HEK293 (cell line): ENCODE results near the gene PHETA2.

Experiments used
- CTCF ChIA-PET: fragments of 350-600 bp; formaldehyde crosslinking; extraction: SDS; loops from one replicate; lab custom pipeline; 2021; ENCODE audit warnings: antibody characterized with exemption; lab: Yijun Ruan, JAX
- POLR2A ChIA-PET: fragments of 300-600 bp; formaldehyde crosslinking; extraction: SDS; loops from one replicate; lab custom pipeline; 2020; ENCODE audit warnings: antibody characterized with exemption, inconsistent platforms; lab: Yijun Ruan, JAX
- H3K27ac ChIP-seq: fragments of 200-500 bp; sonication (Bioruptor generic); 2 replicates; pipeline ENCODE4 v1.5.1; 2014; ENCODE audit warnings: low read depth, low read length, control low read depth, inconsistent platforms; ENCODE audit errors: extremely low read depth
- H3K36me3 ChIP-seq, 2 experiments: fragments of 200-500 bp in 1 of 2; sonication (Bioruptor generic) in 1 of 2; 1 replicate in 1 of 2; 2 replicates in 1 of 2; pipeline ENCODE4 v1.5.1; 2014 to 2017; ENCODE audit warnings: inconsistent platforms in 2 of 2, low read length in 2 of 2; ENCODE audit not compliant: control insufficient read depth in 2 of 2, insufficient read depth in 1 of 2
- H3K4me1 ChIP-seq: fragments of 200-500 bp; sonication (Bioruptor generic); 2 replicates; pipeline ENCODE4 v1.5.1; 2014; ENCODE audit warnings: mild to moderate bottlenecking, low read length, inconsistent platforms; ENCODE audit not compliant: control insufficient read depth, insufficient read depth
- H3K4me3 ChIP-seq: 2 replicates; pipeline ENCODE4 v1.5.1; 2011; ENCODE audit warnings: low read depth, mild to moderate bottlenecking, control low read depth, low read length, moderate library complexity
- H3K9me3 ChIP-seq: fragments of 200-500 bp; sonication (Bioruptor generic); 2 replicates; pipeline ENCODE4 v1.5.1; 2014; ENCODE audit warnings: low read depth, low read length, inconsistent platforms; ENCODE audit not compliant: control insufficient read depth, insufficient read depth
- CTCF ChIP-seq: fragments of 450-650 bp; formaldehyde crosslinking; IDR thresholded peaks from 2 replicates; pipeline ENCODE4 v1.5.1; 2016; ENCODE audit warnings: missing biosample characterization, missing genetic modification characterization
- GLIS2 ChIP-seq: fragments of 450-650 bp; formaldehyde crosslinking; IDR thresholded peaks from 2 replicates; pipeline ENCODE4 v1.5.1; 2016; ENCODE audit warnings: missing biosample characterization, missing genetic modification characterization
- ZBTB1 ChIP-seq: fragments of 450-650 bp; formaldehyde crosslinking; IDR thresholded peaks from 2 replicates; pipeline ENCODE4 v1.5.1; 2016; ENCODE audit warnings: missing biosample characterization, missing genetic modification characterization
- ZBTB20 ChIP-seq: fragments of 450-650 bp; formaldehyde crosslinking; IDR thresholded peaks from 2 replicates; pipeline ENCODE4 v1.5.1; 2016; ENCODE audit warnings: missing biosample characterization, missing genetic modification characterization
- ZBTB48 ChIP-seq: fragments of 450-650 bp; formaldehyde crosslinking; IDR thresholded peaks from 2 replicates; pipeline ENCODE4 v1.5.1; 2016; ENCODE audit warnings: missing biosample characterization, missing genetic modification characterization
- ZBTB49 ChIP-seq: fragments of 450-650 bp; formaldehyde crosslinking; IDR thresholded peaks from 2 replicates; pipeline ENCODE4 v1.5.1; 2016; ENCODE audit warnings: missing biosample characterization, missing genetic modification characterization, low read depth
- ZBTB6 ChIP-seq: fragments of 450-650 bp; formaldehyde crosslinking; IDR thresholded peaks from 2 replicates; pipeline ENCODE4 v1.5.1; 2017; ENCODE audit warnings: missing biosample characterization, missing genetic modification characterization
- ZFHX2 ChIP-seq: fragments of 450-650 bp; formaldehyde crosslinking; conservative IDR thresholded peaks from 2 replicates; pipeline ENCODE4 v1.5.1; 2016; ENCODE audit warnings: missing biosample characterization, missing genetic modification characterization
- ZNF18 ChIP-seq: fragments of 450-650 bp; formaldehyde crosslinking; IDR thresholded peaks from 2 replicates; pipeline ENCODE4 v1.5.1; 2016; ENCODE audit warnings: missing biosample characterization, missing genetic modification characterization
- ZNF37A ChIP-seq: fragments of 450-650 bp; IDR thresholded peaks from 2 replicates; pipeline ENCODE4 v1.5.1; 2018; ENCODE audit warnings: missing biosample characterization, missing genetic modification characterization
- ZNF514 ChIP-seq: fragments of 450-650 bp; formaldehyde crosslinking; IDR thresholded peaks from 2 replicates; pipeline ENCODE4 v1.5.1; 2016; ENCODE audit warnings: missing biosample characterization, missing genetic modification characterization
- ZNF830 ChIP-seq: fragments of 450-650 bp; IDR thresholded peaks from 2 replicates; pipeline ENCODE4 v1.5.0; 2018; ENCODE audit warnings: missing biosample characterization, missing genetic modification characterization, low read depth, mild to moderate bottlenecking, moderate library complexity
- TF ChIP-seq, protein P1 (sequence below): IDR thresholded peaks from 2 replicates; pipeline ENCODE4 v1.6.1; 2011; ENCODE audit warnings: mild to moderate bottlenecking, low read depth, low read length, borderline replicate concordance

Gene PHETA2

DNA sequence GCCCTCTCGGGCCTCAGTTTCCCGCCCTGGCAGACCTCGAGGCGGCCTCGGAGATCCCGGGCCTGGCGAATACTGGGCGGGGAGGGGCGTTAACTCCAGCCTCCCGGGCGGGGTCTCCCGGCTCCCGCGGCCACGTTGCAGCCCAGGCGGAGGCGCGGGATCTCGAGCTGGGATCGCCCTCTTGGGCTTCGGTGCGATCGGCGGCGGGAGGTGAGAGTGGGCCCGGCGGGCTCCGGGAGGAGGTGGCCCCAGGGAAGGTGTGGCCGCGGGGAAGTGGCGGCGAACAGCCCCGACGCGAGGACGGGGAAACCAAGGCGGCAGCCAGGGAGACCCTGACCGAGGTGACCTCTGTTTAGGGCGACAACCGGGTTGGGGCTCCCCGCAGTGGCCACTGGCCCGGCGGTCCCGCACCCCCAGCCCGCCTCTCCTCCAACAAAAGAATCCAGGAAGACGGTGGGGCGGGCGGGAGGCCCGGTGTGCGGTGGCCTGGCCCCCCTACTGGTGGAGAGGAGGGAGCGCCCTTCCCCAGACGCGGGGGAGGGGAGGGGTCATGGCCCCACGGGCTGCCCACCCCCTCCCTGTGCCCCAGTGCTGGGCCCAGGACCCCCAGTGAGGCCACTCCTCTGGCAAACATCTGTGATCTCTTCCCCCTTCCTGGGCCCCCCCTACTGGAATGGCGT lies at the start of gene PHETA2:
PHETA2 (plus strand) TSS at position 117 of the 680 bp plus-strand sequence. CDS start 3,046 bp downstream, outside the sequence.
- no peaks in the 10 kb centered on the region for H3K9me3 ChIP-seq
- POLR2A ChIA-PET, result no interaction called here
- H3K4me3 ChIP-seq, result no peak within 1 kb of the TSS
- TF ChIP-seq GLIS2, result 0 out of 2 replicates have a peak, but pooled peaks have one; percentile 11
- TF ChIP-seq ZBTB6, result no peak
- peaks cover 2% of the 10 kb centered on the region; the same call in 1 of the 2 replicates for H3K4me1 ChIP-seq
- no peaks in the 10 kb centered on the region; a peak in 1 of 3 replicates for H3K36me3 ChIP-seq
- CTCF ChIA-PET, result interaction anchor here (0.7 kb wide), 1 partner anchor 283 kb away, joined by 3 read pairs; no protein-coding TSS in a partner anchor
- no peak within 1 kb of the TSS for H3K27ac ChIP-seq

- ChIA-PET POLR2A (no interaction called here), CTCF (interaction anchor here (0.6 to 1.8 kb wide), 4 partner anchors 13 to 77 kb away, joined by 3 to 5 read pairs (median 4); partner anchors contain the start of gene NDUFA6)
- TF ChIP-seq ZNF37A (tag by site-specific recombination), result no peak
- TF ChIP-seq ZBTB48 (tag by site-specific recombination), result no peak
- TF ChIP-seq, protein P1, sequence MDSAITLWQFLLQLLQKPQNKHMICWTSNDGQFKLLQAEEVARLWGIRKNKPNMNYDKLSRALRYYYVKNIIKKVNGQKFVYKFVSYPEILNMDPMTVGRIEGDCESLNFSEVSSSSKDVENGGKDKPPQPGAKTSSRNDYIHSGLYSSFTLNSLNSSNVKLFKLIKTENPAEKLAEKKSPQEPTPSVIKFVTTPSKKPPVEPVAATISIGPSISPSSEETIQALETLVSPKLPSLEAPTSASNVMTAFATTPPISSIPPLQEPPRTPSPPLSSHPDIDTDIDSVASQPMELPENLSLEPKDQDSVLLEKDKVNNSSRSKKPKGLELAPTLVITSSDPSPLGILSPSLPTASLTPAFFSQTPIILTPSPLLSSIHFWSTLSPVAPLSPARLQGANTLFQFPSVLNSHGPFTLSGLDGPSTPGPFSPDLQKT, result no peak
- no peak for TF ChIP-seq ZBTB1 (tag by site-specific recombination)
- no peak for TF ChIP-seq ZNF18
- no peak for TF ChIP-seq ZNF514 (tag by site-specific recombination)
- no peak for TF ChIP-seq ZFHX2 (tag by site-specific recombination)
- no peak for TF ChIP-seq ZNF830 (tag by site-specific recombination)
- no peak for TF ChIP-seq CTCF
- TF ChIP-seq ZBTB20, result no peak
- no peak for TF ChIP-seq ZBTB49 (tag by site-specific recombination)
- no peaks in the 10 kb centered on the region for H3K36me3 ChIP-seq
- no peak overlapping the region for H3K27ac ChIP-seq
- no peak overlapping the region for H3K4me3 ChIP-seq
- no peaks in the 10 kb centered on the region for H3K9me3 ChIP-seq
- H3K4me1 ChIP-seq, result no peaks in the 10 kb centered on the region
Measured at GRCh38 chr22:42025421-42025820, 48.6 kb upstream of the PHETA2 start.
